GM12878 (cell line): ENCODE results near the gene IQGAP3. TPM values are rescaled to one million over a fixed set of nuclear protein-coding genes. Genes with fewer than 3 reads are reported as not detected.

ENCODE experiments used
- CBX5 ChIP-seq: sonication (generic); IDR thresholded peaks from 2 replicates; pipeline ENCODE4 v1.6.1; 2016; ENCODE audit warnings: low read depth, moderate library complexity, mild to moderate bottlenecking, inconsistent platforms
- DPF2 ChIP-seq: fragments of 450-650 bp; IDR thresholded peaks from 2 replicates; pipeline ENCODE4 v1.6.1; 2017; ENCODE audit warnings: mild to moderate bottlenecking
- E2F8 ChIP-seq: fragments of 450-650 bp; IDR thresholded peaks from 2 replicates; pipeline ENCODE4 v1.6.1; 2018; ENCODE audit warnings: mild to moderate bottlenecking, low read depth, moderate library complexity; ENCODE audit not compliant: partially characterized antibody
- ESRRA ChIP-seq: IDR thresholded peaks from 2 replicates; pipeline ENCODE4 v1.6.1; 2012; ENCODE audit warnings: mild to moderate bottlenecking, low read length, improper control_type of control experiment
- FOXK2 ChIP-seq: fragments of 450-650 bp; IDR thresholded peaks from 2 replicates; pipeline ENCODE4 v1.6.1; 2017; ENCODE audit warnings: mild to moderate bottlenecking, moderate library complexity
- GABPA ChIP-seq: IDR thresholded peaks from 2 replicates; pipeline ENCODE4 v1.6.1; 2014; ENCODE audit warnings: antibody characterized with exemption, low read depth, mild to moderate bottlenecking, inconsistent platforms
- HCFC1 ChIP-seq: fragments of 150-350 bp; IDR thresholded peaks from 2 replicates; pipeline ENCODE4 v1.6.1; 2014; ENCODE audit warnings: low read length
- HDAC2 ChIP-seq: fragments of 200-600 bp; sonication (generic); IDR thresholded peaks from 2 replicates; pipeline ENCODE4 v1.6.1; 2017
- HDGF ChIP-seq: fragments of 450-650 bp; IDR thresholded peaks from 2 replicates; pipeline ENCODE4 v1.6.1; 2016; ENCODE audit warnings: antibody characterized with exemption
- MAX ChIP-seq: IDR thresholded peaks from 2 replicates; pipeline ENCODE4 v1.6.1; 2012; ENCODE audit warnings: low read depth, low read length, improper control_type of control experiment
- MXI1 ChIP-seq: fragments of 150-350 bp; IDR thresholded peaks from 2 replicates; pipeline ENCODE4 v1.6.1; 2011; ENCODE audit warnings: low read depth, mild to moderate bottlenecking, inconsistent platforms, low read length, improper control_type of control experiment
- NBN ChIP-seq: fragments of 450-650 bp; IDR thresholded peaks from 2 replicates; pipeline ENCODE4 v1.6.1; 2016
- NR2C2 ChIP-seq: IDR thresholded peaks from 2 replicates; pipeline ENCODE4 v1.6.1; 2011; ENCODE audit warnings: borderline replicate concordance, low read depth; ENCODE audit not compliant: control insufficient read depth, insufficient read length
- PAX8 ChIP-seq: fragments of 450-650 bp; IDR thresholded peaks from 2 replicates; pipeline ENCODE4 v1.6.1; 2017; ENCODE audit warnings: mild to moderate bottlenecking, moderate library complexity
- PKNOX1 ChIP-seq: fragments of 450-650 bp; IDR thresholded peaks from 2 replicates; pipeline ENCODE4 v1.6.1; 2016; ENCODE audit warnings: mild to moderate bottlenecking
- RFX5 ChIP-seq: IDR thresholded peaks from 2 replicates; pipeline ENCODE4 v1.6.1; 2011; ENCODE audit warnings: low read depth, low read length, improper control_type of control experiment
- RUNX3 ChIP-seq: IDR thresholded peaks from 2 replicates; pipeline ENCODE4 v1.6.1; 2012; ENCODE audit warnings: low read length, inconsistent platforms
- SMAD5 ChIP-seq: IDR thresholded peaks from 2 replicates; pipeline ENCODE4 v1.6.1; 2016; ENCODE audit warnings: antibody characterized with exemption, low read depth
- TAF1 ChIP-seq: IDR thresholded peaks from 2 replicates; pipeline ENCODE4 v1.6.1; 2011; ENCODE audit warnings: mild to moderate bottlenecking, low read depth, low read length, borderline replicate concordance
- TBL1XR1 ChIP-seq: IDR thresholded peaks from 2 replicates; pipeline ENCODE4 v1.6.1; 2012; ENCODE audit warnings: low read depth, low read length, improper control_type of control experiment
- TCF3 ChIP-seq: IDR thresholded peaks from 2 replicates; pipeline ENCODE4 v1.6.1; 2012; ENCODE audit warnings: low read depth, mild to moderate bottlenecking, low read length, borderline replicate concordance; ENCODE audit not compliant: insufficient read depth
- ZNF592 ChIP-seq: fragments of 450-650 bp; IDR thresholded peaks from 2 replicates; pipeline ENCODE4 v1.6.1; 2017; ENCODE audit warnings: mild to moderate bottlenecking, moderate library complexity
- polyA plus RNA-seq, 11 experiments: library from polyadenylated mRNA; depleted of rRNA in 4 of 11; unstranded in 6 of 11; stranded (reverse) in 5 of 11; fragments of >200 nt; fragmentation: Nextera tagmentation in 4 of 11; fragmentation: Illumina TruSeq in 1 of 11; extraction: Ambion mirVana in 4 of 11; extraction: Trizol in 1 of 11; gene quantifications; 1 replicate in 1 of 11; 2 replicates in 10 of 11; pipeline versions ENCODE4 v1.2.1 to v1.2.3, GENCODE V29; 2011 to 2016; ENCODE audit warnings: inconsistent platforms in 2 of 11, missing spikeins in 2 of 11, low read depth in 1 of 11
- total RNA-seq, 4 experiments: library from RNA; depleted of rRNA in 3 of 4; stranded (reverse); fragments of >200 nt in 3 of 4; fragmentation: Illumina TruSeq in 1 of 4; extraction: Trizol in 1 of 4; gene quantifications; 2 replicates each; pipeline versions ENCODE4 v1.2.1 to v1.2.3, GENCODE V29; 2013 to 2021

The IQGAP3 gene
- total and polyA plus RNA-seq, 10 of the 15 experiments (the other 5 are each of a cell fraction or from before 2014, with no cell fraction given), result 1.1 to 10.7 (median 7.9) TPM

GRCh38 chr1:156524481-156524869 is 47.9 kb downstream of the IQGAP3 start (continued):
- no peak for TF ChIP-seq CBX5
- TF ChIP-seq GABPA, result no peak
- no peak for TF ChIP-seq NBN
- no peak for TF ChIP-seq HDAC2
- no peak for TF ChIP-seq TBL1XR1
- TF ChIP-seq TCF3, result no peak
- TF ChIP-seq HDGF, result no peak
- TF ChIP-seq MXI1, result no peak
- TF ChIP-seq RUNX3, result peak; percentile 76; the same call in 1 of the 2 replicates
- TF ChIP-seq MAX, result no peak
- no peak for TF ChIP-seq SMAD5
- TF ChIP-seq DPF2, result no peak
- no peak for TF ChIP-seq ZNF592
- TF ChIP-seq PKNOX1, result peak; percentile 74
- no peak for TF ChIP-seq PAX8
- no peak for TF ChIP-seq TAF1
- TF ChIP-seq NR2C2, result no peak
- no peak for TF ChIP-seq RFX5
- no peak for TF ChIP-seq ESRRA
- no peak for TF ChIP-seq E2F8
- 0 out of 2 replicates have a peak, but pooled peaks have one; percentile 9 for TF ChIP-seq HCFC1
- TF ChIP-seq FOXK2, result no peak
